ENCODE results near the gene NKX2-8. TPM values are rescaled to one million over a fixed set of nuclear protein-coding genes. Genes with fewer than 3 reads are reported as not detected.

Gene NKX2-8
- total RNA-seq, 4 donors from 2014 or later = 1.7 to 3.4 (median 2.4) TPM

GRCh38 chr14:36619853-36620252, 37.4 kb upstream of the NKX2-8 start:
- TF ChIP-seq POLR2A (IDR thresholded peaks at IDR 0.05) = no peak
- TF ChIP-seq, protein P1, sequence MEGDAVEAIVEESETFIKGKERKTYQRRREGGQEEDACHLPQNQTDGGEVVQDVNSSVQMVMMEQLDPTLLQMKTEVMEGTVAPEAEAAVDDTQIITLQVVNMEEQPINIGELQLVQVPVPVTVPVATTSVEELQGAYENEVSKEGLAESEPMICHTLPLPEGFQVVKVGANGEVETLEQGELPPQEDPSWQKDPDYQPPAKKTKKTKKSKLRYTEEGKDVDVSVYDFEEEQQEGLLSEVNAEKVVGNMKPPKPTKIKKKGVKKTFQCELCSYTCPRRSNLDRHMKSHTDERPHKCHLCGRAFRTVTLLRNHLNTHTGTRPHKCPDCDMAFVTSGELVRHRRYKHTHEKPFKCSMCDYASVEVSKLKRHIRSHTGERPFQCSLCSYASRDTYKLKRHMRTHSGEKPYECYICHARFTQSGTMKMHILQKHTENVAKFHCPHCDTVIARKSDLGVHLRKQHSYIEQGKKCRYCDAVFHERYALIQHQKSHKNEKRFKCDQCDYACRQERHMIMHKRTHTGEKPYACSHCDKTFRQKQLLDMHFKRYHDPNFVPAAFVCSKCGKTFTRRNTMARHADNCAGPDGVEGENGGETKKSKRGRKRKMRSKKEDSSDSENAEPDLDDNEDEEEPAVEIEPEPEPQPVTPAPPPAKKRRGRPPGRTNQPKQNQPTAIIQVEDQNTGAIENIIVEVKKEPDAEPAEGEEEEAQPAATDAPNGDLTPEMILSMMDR (IDR thresholded peaks at IDR 0.05) = no peak
- Histone ChIP-seq H3K27ac (no peak overlapping the region), H3K9me3 (no peaks in the 10 kb centered on the region), H3K27me3 (no peaks in the 10 kb centered on the region), H3K4me1 (no peaks in the 10 kb centered on the region), H3K36me3 (no peaks in the 10 kb centered on the region), H3K4me3 (replicated peaks in 1 of 3) (no peak overlapping the region)
- intact Hi-C loops (cut with DNase I) = no loop called here
- WGBS, 2 donors = 77 to 90% methylated on average over 2 of the region's 2 CpGs
- no peak for DNase-seq

DNA sequence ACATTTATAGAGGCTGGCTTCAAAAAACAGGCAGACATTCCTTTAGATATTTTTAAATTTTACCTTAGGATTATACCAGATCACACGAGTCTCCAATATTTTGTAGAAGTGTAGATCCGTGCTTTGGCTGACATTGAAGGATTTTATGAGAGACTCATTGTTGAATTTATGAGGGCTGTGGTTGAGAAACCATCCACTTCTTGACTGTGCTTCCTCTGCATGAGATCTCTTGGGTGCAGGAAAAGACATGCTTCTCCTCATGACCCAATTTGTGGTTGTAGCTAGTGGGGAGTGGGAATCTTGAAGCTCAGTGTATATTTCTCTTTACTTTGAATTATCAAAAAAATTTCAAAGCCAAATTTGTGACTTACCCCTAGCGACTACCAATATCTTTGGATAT, 36.7 kb upstream of the NKX2-8 start:
- H3K36me3 ChIP-seq = no peaks in the 10 kb centered on the region
- intact Hi-C loops (cut with DNase I) = no loop called here
- H3K9me3 ChIP-seq = no peaks in the 10 kb centered on the region
- no peak overlapping the region for H3K4me3 ChIP-seq (replicated peaks in 1 of 3)
- WGBS, 2 donors = 76 to 85% methylated on average over 3 of the region's 3 CpGs
- DNase-seq = no peak
- TF ChIP-seq, protein P1 (IDR thresholded peaks at IDR 0.05) = no peak
- H3K27me3 ChIP-seq = no peaks in the 10 kb centered on the region
- no peaks in the 10 kb centered on the region for H3K4me1 ChIP-seq
- no peak overlapping the region for H3K27ac ChIP-seq

GRCh38 chr14:36618641-36619040, 36.2 kb upstream of the NKX2-8 start:
- no peaks in the 10 kb centered on the region for H3K9me3 ChIP-seq
- TF ChIP-seq, protein P1 (IDR thresholded peaks at IDR 0.05) = no peak
- no peak for TF ChIP-seq POLR2A (IDR thresholded peaks at IDR 0.05)
- 63 to 78% methylated on average over 2 of the region's 2 CpGs for WGBS, 2 donors

DNA sequence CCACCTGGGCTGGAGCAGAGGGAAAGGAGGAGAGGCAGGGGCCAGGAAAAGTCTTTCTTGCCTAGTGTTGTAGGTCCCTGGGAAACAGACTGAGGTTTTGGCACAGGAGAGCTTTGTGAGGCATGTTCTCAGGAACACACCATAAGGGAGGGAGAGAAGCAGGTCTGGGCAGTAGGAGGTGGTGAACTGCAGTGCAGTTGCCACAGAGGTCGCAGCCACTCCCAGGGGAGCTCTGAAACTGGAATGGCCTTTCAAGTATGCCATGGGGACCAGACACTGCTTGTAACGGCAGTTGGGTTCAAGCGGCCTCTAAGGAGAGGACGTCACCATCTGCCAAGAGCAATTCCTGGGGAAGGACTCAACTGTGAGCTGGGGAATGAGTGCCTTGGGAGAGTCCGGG, 35.4 kb upstream of the NKX2-8 start:
- TF ChIP-seq, protein P1 (IDR thresholded peaks at IDR 0.05) = no peak
- TF ChIP-seq POLR2A (IDR thresholded peaks at IDR 0.05) = no peak
- DNase-seq = no peak
- Histone ChIP-seq H3K27me3 (no peaks in the 10 kb centered on the region), H3K27ac (no peak overlapping the region), H3K4me3 (replicated peaks in 1 of 3) (no peak overlapping the region), H3K36me3 (no peaks in the 10 kb centered on the region), H3K9me3 (no peaks in the 10 kb centered on the region), H3K4me1 (no peaks in the 10 kb centered on the region)
- WGBS, 2 donors = 48 to 60% methylated on average over 5 of the region's 5 CpGs
- intact Hi-C loops (cut with DNase I) = no loop called here

More at GRCh38 chr14:36618641-36619040, 36.2 kb upstream of the NKX2-8 start:
- H3K4me3 ChIP-seq (replicated peaks in 1 of 3) = no peak overlapping the region
- intact Hi-C loops (cut with DNase I) = no loop called here
- DNase-seq = no peak
- H3K36me3 ChIP-seq = no peaks in the 10 kb centered on the region
- no peaks in the 10 kb centered on the region for H3K27me3 ChIP-seq
- no peaks in the 10 kb centered on the region for H3K4me1 ChIP-seq
- no peak overlapping the region for H3K27ac ChIP-seq

- Histone ChIP-seq H3K36me3 (no peaks in the 10 kb centered on the region), H3K9me3 (no peaks in the 10 kb centered on the region), H3K4me1 (no peaks in the 10 kb centered on the region), H3K27ac (no peak overlapping the region), H3K4me3 (replicated peaks in 1 of 3) (no peak overlapping the region), H3K27me3 (no peaks in the 10 kb centered on the region)
- intact Hi-C loops (cut with DNase I) = loop anchor here (10.0 kb wide), 1 partner anchor 51 kb away; no protein-coding TSS in a partner anchor
- 67 to 80% methylated on average over 1 of the region's 1 CpG for WGBS, 2 donors
- TF ChIP-seq POLR2A (IDR thresholded peaks at IDR 0.05) = no peak
- TF ChIP-seq, protein P1 (IDR thresholded peaks at IDR 0.05) = no peak
- DNase-seq = no peak
Observed at GRCh38 chr14:36605506-36605857, 23.1 kb upstream of the NKX2-8 start.
